HG02884 (cell line): ENCODE data around the gene SRPK2.

ENCODE experiments used
- ATAC-seq: cut with Tn5 transposase; IDR thresholded peaks from one replicate; pipeline ENCODE4 v1.9.1; 2021; ENCODE audit warnings: mild to moderate bottlenecking, moderate library complexity; ENCODE audit not compliant: unreplicated experiment

SRPK2 gene

DNA sequence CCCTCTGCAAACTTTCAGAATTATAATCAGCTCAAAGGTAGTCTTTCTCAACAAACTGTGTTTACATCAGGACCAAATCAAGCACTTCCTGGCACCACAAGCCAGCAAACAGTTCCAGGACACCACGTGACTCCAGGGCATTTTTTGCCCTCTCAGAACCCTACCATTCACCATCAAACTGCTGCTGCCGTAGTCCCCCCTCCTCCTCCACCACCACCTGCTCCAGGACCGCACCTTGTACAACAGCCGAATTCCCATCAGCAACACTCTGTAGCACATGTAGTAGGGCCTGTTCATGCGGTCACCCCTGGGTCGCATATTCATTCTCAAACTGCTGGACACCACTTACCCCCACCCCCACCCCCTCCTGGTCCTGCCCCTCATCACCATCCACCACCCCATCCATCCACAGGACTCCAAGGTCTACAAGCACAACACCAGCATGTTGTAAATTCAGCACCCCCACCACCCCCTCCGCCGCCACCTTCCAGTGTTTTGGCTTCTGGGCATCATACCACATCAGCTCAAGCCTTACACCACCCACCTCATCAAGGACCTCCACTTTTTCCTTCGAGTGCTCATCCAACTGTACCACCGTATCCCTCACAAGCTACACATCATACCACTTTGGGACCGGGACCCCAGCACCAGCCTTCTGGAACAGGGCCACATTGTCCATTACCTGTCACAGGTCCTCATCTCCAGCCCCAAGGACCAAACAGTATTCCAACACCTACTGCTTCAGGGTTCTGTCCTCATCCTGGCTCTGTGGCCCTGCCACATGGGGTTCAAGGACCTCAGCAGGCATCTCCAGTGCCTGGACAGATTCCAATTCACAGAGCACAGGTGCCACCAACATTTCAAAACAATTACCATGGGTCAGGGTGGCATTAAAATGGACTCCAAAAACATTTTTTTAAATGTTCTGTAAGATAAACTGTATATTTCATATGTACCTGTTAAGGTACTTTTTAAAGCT, 276.0 kb downstream of the SRPK2 start:
- ATAC-seq: no peak

DNA sequence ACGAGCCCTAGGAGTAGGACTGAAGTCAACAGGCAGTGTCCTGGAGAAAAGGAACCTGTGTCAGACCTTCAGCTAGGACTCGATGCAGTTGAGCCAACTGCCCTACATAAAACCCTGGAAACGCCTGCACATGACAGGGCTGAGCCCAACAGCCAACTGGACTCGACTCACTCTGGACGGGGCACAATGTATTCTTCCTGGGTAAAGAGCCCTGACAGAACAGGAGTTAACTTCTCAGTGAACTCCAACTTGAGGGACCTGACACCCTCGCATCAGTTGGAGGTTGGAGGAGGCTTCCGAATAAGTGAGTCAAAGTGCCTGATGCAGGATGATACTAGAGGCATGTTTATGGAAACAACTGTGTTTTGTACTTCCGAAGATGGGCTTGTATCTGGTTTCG, 281.3 kb downstream of the SRPK2 start:
- no peak for ATAC-seq

DNA sequence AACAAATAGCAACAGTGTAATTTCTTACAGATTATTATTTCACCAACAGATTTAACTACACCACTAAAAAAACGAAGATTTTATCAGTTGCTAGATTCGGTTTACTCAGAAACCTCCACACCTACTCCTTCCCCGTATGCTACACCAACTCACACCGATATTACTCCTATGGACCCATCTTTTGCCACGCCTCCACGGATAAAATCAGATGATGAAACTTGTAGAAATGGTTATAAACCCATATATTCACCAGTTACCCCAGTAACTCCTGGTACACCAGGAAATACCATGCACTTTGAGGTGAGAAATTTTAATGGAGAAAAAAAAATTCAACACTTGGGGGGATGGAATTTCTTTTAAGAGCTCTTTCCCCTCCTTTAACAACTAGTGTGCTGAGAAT, 282.2 kb downstream of the SRPK2 start:
- no peak for ATAC-seq

DNA sequence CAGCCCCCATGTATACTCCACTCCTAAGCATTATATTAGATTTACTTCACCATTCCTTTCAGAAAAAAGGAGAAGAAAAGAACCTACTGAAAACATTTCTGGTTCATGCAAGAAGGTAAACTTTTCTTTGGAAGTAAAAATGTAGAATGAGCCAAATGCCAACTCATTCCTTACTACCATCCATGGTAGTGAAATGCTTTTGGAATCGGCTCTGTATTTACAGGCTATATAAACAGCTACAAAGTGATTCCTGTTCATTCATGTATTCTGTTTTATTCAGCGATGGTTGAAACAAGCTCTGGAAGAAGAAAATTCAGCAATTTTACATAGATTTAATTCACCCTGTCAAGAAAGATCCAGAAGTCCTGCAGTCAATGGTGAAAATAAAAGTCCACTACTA, 283.1 kb downstream of the SRPK2 start:
- ATAC-seq: no peak

DNA sequence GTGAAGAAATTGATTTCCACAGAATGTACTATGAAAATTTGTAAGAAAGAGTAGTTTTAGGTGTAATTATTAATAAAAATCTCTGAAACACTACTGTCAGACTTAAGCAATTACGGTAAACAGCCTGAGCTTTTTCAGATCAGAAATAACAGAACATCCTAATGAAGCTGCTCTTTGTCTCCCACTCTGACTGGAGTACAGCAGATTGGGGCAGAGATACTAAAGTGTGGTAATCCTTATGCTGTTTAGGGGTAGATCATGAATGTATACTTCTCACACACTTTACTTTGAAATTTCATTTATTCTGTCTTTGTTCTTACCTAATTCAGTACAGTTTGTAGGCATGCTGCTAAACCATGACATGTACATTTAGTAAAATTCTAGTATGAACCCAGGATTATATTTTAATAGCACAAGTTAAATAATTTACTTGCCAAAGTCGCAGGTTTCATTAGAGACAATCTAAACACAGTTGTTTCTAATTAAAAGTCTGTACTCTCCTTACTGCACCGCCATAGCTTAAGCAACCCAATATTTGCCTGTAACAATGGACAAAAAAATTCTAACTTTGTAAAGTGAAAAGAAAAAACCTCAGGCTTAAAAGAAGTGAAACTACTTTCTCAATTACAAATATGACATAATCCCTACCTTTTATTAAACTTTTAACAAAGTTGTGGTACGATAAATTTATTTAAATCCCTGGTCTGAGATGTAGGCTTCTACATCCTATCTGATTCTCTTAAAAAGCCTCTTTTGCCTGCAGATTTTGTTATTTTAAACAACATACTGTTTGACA, 286.0 kb downstream of the SRPK2 start:
- no peak for ATAC-seq

DNA sequence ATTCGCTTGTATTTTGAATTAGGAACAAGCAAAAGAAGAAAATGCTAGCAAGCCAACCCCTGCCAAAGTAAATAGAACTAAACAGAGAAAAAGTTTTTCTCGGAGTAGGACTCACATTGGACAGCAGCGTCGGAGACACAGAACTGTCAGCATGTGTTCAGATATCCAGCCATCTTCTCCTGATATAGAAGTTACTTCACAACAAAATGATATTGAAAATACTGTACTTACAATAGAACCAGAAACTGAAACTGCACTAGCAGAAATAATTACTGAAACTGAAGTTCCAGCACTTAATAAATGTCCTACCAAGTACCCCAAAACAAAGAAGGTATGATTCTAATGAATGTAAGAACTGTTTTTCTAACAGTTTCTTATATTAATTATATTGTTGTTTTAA, 286.9 kb downstream of the SRPK2 start:
- ATAC-seq: no peak

DNA sequence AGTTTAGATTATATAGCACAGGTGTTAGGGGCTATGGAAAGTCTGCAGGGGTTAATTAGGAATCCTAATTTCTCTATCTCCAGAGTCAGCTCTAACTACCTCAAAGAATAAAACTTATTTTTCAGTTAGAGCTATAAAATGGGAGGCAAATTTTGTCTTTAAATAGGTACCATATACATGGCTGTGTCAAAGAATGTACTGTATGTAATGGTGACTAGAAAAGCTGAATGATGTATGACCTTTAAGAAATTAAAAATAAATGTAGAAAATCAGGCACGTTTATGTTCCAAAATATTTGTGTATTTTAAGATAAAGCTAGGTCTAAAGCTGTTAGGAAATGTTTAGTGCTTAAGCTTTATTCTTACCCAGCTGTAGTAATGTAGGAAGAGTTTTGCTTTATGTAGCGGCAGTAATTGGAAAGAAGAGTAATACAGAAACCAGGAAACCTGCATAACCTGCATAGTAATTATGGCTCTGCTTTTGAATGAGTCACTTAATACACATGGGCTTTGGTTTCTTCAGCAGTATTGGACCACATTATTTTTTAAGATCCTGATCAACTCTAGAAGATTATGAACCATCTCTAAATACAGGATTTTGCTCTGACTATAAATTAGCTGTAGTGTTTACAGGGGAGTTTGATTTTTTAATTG, 289.7 kb downstream of the SRPK2 start:
- peak; percentile 79 for ATAC-seq

DNA sequence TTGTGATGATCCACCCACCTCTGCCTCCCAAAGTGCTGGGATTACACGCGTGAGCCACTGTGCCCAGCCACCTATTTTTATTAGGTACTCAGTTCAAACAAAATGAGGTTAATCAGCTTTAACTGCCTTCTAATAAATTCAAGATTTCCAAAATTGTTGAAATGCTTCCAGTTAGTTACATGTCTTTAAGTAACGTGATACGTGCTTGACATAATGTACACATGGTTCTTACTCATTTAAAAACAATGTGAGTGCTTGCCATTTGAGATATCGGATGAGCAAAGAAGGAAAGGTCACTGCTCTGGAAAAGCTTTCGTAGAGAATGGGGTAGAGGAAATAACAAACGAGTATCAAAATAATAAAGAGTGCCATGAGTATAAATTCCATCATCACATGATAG, 291.1 kb downstream of the SRPK2 start:
- ATAC-seq: no peak

DNA sequence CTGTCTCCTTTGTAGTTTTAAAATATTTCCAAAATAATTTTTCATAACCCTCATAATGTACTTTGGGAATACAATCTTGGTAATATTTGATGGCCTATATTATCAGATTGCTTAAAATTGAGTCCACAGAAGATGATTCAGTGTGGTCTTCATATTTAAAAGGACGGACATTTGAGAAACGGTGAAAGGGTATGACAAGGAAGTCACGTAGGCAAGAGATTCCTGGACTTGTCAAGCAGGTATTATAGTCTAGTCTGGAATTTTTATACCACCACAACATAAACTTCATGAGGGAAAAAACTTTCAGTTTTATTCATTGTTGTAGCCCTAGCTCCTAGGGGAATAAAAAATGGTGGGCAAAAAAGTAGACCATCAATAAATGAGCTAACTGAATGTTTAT, 292.4 kb downstream of the SRPK2 start:
- ATAC-seq: no peak

DNA sequence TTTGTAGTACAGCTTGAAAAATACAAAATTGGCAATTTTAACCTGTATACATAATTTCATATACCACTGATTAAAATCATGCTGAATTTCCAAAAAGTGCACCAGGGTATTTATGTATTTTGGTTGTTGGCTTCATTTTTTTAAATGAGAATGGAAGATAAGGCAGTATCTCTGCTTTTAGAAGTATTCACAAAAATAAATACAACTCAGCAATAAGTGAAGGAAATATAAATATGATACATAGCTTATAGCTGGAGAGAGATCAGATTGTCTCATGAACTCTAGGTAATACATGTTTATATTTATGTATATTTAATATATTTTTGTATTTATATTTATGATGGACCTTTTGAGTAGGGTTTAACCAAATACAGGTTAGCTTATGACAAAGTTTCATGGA, 293.8 kb downstream of the SRPK2 start:
- ATAC-seq: no peak

DNA sequence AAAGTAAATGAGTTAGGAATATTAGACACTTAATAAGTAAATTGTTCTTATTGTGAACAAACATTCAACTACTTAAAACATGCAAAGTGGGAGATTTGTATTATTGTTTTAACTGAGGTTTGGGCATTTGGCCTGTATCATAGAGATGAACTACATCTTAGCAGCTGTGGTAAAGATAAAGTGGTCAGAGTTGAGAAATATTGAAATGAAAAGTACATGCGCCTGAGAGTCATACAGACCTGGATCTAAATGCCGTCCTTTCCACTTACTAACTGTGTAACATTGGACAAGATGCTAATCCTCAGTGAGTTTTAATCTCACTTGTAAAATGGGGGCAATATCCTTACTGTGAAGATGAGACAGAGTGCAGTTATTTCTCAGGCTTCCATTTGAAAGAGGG, 300.3 kb downstream of the SRPK2 start:
- no peak for ATAC-seq

DNA sequence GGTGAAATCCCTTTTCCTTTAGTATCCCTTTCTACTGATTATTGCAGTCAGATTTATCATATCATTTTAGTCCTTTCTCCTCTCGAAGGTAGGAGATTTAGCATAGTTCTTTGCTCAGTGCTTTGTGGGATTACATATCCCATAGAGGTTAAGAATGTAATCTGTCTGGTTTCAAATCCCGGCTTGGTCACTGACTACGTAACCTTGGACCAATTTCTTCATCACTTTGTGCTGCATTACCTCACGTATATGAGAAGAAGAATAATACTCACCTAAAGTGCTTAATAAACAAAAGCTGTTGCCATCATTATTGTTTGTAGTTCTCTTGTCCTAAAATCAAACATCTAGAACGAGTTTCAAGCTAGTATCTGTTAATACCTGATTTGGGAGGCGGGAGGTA, 300.7 kb downstream of the SRPK2 start:
- no peak for ATAC-seq

DNA sequence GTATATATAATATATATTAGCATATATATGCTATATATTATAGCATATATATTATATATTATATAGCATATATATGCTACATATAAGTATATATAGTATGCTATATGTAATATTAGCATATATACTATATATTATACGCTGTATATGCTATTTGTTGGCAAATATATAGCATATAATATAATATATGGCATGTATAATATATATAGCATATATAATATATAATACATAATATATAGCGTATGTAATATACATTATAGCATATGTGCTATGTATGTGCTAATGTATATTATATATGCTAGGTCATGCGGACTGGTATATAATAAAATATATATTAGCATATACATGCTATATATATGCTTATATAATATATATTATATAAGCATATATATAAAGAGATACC, 301.9 kb downstream of the SRPK2 start:
- no peak for ATAC-seq

DNA sequence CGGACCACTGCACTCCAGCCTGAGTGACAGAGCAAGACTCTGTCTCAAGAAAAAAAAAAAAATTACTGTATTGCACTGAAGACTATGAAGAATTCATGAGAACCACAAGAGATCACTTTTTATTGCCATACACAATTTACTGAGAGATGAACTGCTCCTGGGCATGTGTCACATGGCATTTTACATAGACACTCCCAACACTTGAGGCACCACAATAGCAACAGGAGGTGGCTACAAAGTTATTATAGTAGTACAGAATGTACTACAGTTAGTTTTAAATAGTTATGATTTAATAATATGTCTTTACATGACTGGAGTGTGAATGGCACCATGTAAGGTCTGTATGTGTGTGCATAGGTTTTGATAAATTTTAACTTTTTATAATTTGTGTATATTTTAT, 304.1 kb downstream of the SRPK2 start:
- no peak for ATAC-seq

DNA sequence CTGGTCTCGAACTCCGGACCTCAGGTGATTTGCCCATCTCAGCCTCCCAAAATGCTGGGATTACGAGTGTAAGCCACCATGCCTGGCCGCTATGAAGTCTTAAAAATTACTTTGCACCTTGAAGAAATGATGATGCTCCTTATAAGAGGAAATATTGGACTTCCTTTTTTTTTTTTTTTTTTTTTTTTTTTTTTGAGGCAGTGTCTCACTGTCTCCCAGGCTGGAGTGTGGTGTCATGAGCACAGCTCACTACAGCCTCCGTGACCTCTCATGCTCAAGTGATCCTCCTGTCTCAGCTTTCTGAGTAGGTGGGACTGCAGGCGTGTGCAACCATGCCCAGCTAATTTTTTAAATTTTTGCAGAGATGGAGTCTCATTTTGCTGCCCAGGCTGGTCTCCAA, 309.4 kb downstream of the SRPK2 start:
- ATAC-seq: no peak

DNA sequence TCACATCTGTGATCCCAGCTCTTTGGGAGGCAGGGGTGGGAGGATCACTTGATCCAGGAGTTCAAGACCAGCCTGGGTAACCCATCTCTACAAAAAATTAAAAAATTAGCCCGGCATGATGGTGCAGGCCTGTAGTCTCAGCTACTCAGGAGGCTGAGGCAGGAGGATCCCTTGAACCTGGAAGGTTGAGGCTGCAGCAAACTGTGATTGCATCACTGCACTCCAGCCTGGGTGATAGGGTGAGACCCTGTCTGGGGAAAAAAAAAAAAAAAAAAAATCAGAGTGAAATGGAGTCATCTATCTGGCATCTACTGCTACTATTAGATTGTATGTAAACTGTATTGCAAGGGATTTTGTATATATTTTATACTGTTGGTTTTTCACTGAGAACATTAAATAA, 315.6 kb downstream of the SRPK2 start:
- no peak for ATAC-seq

DNA sequence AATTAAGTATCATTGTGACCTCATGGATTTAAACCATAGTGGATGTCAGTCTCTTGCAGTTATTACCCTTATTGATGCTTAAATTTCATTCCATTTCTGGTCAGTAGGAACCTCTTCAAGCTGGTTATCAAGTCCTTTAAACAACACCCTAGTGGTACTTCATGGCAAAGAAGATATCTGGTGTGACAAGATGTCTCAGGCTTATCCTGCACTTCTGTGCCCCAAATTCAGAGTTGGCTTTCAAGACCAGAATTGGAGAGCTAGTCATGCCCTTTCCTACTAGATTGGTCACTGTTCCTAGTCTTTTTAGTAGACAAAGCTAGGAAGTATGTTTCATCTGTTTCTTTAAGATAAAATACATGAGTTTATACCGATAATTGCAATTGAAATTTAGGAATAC, 319.8 kb downstream of the SRPK2 start:
- ATAC-seq: no peak

DNA sequence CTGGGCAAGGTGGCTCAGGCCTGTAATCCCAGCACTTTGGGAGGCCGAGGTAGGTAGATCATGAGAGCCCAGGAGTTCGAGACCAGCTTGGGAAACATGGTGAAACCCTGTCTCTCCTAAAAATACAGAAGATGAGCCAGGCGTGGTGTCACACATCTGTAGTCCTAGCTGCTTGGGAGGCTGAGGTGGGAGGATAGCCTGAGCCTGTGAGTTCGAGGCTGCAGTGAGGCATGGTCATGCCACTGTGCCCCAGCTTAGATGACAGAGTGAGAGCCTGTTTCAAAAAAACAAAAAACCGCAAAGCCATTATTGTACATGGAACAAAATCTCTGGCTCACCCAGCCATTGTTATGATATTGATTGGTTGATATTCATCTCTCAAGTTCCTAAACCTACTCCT, 321.0 kb downstream of the SRPK2 start:
- no peak for ATAC-seq
